ENCODE data around the gene PFN1. TPM values are rescaled to one million over a fixed set of nuclear protein-coding genes. Genes with fewer than 3 reads are reported as not detected.

PFN1 gene
- total and polyA plus RNA-seq, 7 experiments from 2014 or later, result 430 to 2,132 (median 726) TPM

GRCh38 chr17:4945944-4946280 is 2.4 kb downstream of the PFN1 start:
- H3K36me3 Mint-ChIP-seq, result peaks cover 5 to 62% (median 37%) of the 10 kb centered on the region in 5 donors
- ATAC-seq, result no peak
- Histone ChIP-seq H3K4me3 (ENCODE audit: low read length) (peak overlapping the region; percentile 98), H3K36me3 (ENCODE audit: control insufficient read depth in 2 of 3, insufficient read depth in 3 of 3, low read length in 3 of 3) (peaks cover 14 to 46% (median 16%) of the 10 kb centered on the region in 3 experiments), H3K4me1 (ENCODE audit: control insufficient read depth in 2 of 2, insufficient read depth in 2 of 2, low read length in 2 of 2) (peaks cover 51 to 57% of the 10 kb centered on the region in 2 donors), H3K27ac (ENCODE audit: low read depth, low read length) (peak overlapping the region; percentile 89), H3K27me3 (ENCODE audit: control insufficient read depth in 2 of 2, insufficient read depth in 2 of 2, low read length in 2 of 2) (no peaks in the 10 kb centered on the region), H3K9me3 (ENCODE audit: control insufficient read depth in 2 of 3, low read length in 3 of 3) (no peaks in the 10 kb centered on the region)
- intact Hi-C loops (cut with micrococcal nuclease), result loop anchor here (2.0 to 10.0 kb wide), 5 partner anchors 113 to 1709 kb away; partner anchors contain the start of genes MINK1 (in 2 of the 2), ZNF594 (in 2 of the 2), C17orf100 (in 1 of the 2) and MED31 (in 1 of the 2)
- peak overlapping the region in 8 of 9 donors; percentile 92 to 98 (median 94) for H3K27ac Mint-ChIP-seq
- ChIA-PET CTCF (interaction anchor here (0.6 to 2.1 kb wide), 2 partner anchors 21 to 46 kb away, joined by 3 to 9 read pairs; partner anchors contain the start of gene SPAG7), POLR2A (interaction anchor here (0.5 to 13.0 kb wide), 11 partner anchors 22 to 304 kb away, joined by 3 to 278 read pairs (median 4); partner anchors contain the start of genes C17orf107, CAMTA2, INCA1 and KIF1C)
- H3K9me3 Mint-ChIP-seq, result peaks cover 0 to 6% (median 0%) of the 10 kb centered on the region in 11 donors
- H3K4me1 Mint-ChIP-seq, result peaks cover 63 to 70% (median 64%) of the 10 kb centered on the region in 7 donors
- peaks cover 0 to 2% (median 0%) of the 10 kb centered on the region in 5 donors for H3K27me3 Mint-ChIP-seq
- peak overlapping the region; percentile 92 to 100 (median 96) for H3K4me3 Mint-ChIP-seq
- no peak for DNase-seq

DNA sequence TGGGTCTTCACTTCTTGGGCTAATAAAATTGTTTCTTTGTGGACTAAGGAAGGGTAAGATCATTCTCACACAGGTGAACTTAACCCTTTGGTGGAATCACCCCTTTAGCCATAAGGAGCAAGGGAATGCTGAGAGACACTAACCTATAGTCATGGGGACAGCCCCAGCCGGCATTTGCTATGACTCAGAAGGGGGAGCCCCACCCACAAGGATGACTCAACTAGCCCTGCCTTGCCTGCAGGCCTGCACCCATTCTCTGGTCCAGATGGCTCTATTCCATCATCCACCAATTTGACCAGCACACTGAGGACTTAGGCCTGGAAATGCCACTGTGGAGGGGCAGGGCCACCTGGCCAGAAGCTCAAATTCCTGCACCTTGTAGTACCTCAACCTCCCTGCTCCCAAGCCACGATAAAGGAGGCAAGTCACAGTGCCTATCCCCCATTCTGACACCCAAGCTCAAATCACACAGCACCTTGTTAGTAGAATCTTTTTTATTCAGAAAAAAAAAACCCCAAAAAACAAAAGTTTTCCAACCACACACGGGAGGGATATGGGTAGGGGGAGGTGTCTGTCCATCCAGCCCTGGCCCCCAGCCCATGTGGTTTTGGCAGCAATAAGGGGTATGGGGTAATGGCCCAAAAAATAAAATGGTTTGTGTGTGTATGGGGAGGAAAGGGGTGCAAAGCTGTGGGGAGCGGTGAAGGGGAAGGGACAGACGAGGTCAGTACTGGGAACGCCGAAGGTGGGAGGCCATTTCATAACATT is 3.0 kb downstream of the PFN1 start:
- Mint-ChIP-seq H3K36me3 (peaks cover 5 to 65% (median 37%) of the 10 kb centered on the region in 5 donors), H3K27me3 (peaks cover 0 to 2% (median 0%) of the 10 kb centered on the region in 5 donors), H3K27ac (peak overlapping the region; percentile 68 to 98 (median 93)), H3K4me3 (peak overlapping the region; percentile 86 to 100 (median 96)), H3K4me1 (peaks cover 58 to 66% (median 60%) of the 10 kb centered on the region in 7 donors), H3K9me3 (peaks cover 0 to 6% (median 0%) of the 10 kb centered on the region in 11 donors)
- DNase-seq (peak in 3 of 9 donors; percentile 35 to 83 (median 70)), ATAC-seq (peak; percentile 32)
- Histone ChIP-seq H3K9me3 (ENCODE audit: control insufficient read depth in 2 of 3, low read length in 3 of 3) (no peaks in the 10 kb centered on the region), H3K36me3 (ENCODE audit: control insufficient read depth in 2 of 3, insufficient read depth in 3 of 3, low read length in 3 of 3) (peaks cover 14 to 48% (median 16%) of the 10 kb centered on the region in 3 experiments), H3K4me1 (ENCODE audit: control insufficient read depth in 2 of 2, insufficient read depth in 2 of 2, low read length in 2 of 2) (peaks cover 51 to 52% of the 10 kb centered on the region in 2 donors), H3K27me3 (ENCODE audit: control insufficient read depth in 2 of 2, insufficient read depth in 2 of 2, low read length in 2 of 2) (no peaks in the 10 kb centered on the region), H3K27ac (ENCODE audit: low read depth, low read length) (peak overlapping the region; percentile 89), H3K4me3 (ENCODE audit: low read length) (peak overlapping the region; percentile 56)
- intact Hi-C loops (cut with micrococcal nuclease), result loop anchor here (5.0 to 10.0 kb wide), 4 partner anchors 113 to 1709 kb away; partner anchors contain the start of genes ZNF594 (in 2 of the 2), C17orf100 (in 1 of the 2), MED31 (in 1 of the 2) and MINK1 (in 1 of the 2)
- ChIA-PET POLR2A (interaction anchor here (0.5 to 13.0 kb wide), 11 partner anchors 23 to 305 kb away, joined by 3 to 278 read pairs (median 4); partner anchors contain the start of genes C17orf107, CAMTA2, INCA1 and KIF1C), CTCF (interaction anchor here (0.6 to 2.1 kb wide), 2 partner anchors 22 to 46 kb away, joined by 3 to 9 read pairs; partner anchors contain the start of gene SPAG7)

DNA sequence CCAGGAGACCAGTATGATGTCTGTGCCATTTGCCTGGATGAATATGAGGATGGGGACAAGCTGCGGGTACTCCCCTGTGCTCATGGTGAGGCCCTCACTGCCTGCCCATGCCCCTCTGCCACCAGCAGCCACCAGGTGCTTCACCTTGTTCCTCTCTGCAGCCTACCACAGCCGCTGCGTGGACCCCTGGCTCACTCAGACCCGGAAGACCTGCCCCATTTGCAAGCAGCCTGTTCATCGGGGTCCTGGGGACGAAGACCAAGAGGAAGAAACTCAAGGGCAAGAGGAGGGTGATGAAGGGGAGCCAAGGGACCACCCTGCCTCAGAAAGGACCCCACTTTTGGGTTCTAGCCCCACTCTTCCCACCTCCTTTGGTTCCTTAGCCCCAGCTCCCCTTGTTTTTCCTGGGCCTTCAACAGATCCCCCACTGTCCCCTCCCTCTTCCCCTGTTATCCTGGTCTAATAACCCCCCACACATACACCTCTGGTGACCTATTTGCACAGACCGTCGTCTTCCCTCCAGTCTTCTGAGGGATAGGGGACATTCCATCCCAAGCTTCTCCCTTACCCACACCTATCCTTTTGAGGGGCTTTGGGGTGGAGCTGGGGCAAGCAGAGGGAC is 3.7 kb downstream of the PFN1 start:
- Histone ChIP-seq H3K27ac (ENCODE audit: low read depth, low read length) (peak overlapping the region; percentile 89), H3K9me3 (ENCODE audit: control insufficient read depth in 2 of 3, low read length in 3 of 3) (no peaks in the 10 kb centered on the region), H3K4me1 (ENCODE audit: control insufficient read depth in 2 of 2, insufficient read depth in 2 of 2, low read length in 2 of 2) (peaks cover 50 to 51% of the 10 kb centered on the region in 2 donors), H3K4me3 (ENCODE audit: low read length) (peak overlapping the region; percentile 56), H3K27me3 (ENCODE audit: control insufficient read depth in 2 of 2, insufficient read depth in 2 of 2, low read length in 2 of 2) (no peaks in the 10 kb centered on the region), H3K36me3 (ENCODE audit: control insufficient read depth in 2 of 3, insufficient read depth in 3 of 3, low read length in 3 of 3) (peaks cover 14 to 50% (median 16%) of the 10 kb centered on the region in 3 experiments)
- H3K9me3 Mint-ChIP-seq, result peaks cover 0 to 6% (median 0%) of the 10 kb centered on the region in 11 donors
- H3K4me3 Mint-ChIP-seq, result peak overlapping the region; percentile 86 to 100 (median 96)
- POLR2A ChIA-PET, result interaction anchor here (0.6 to 13.0 kb wide), 7 partner anchors 9 to 53 kb away, joined by 3 to 278 read pairs (median 5); partner anchors contain the start of genes INCA1, KIF1C and SPAG7
- CTCF ChIA-PET, result interaction anchor here (0.7 to 2.1 kb wide), 2 partner anchors 23 to 45 kb away, joined by 3 to 9 read pairs; partner anchors contain the start of gene SPAG7
- peaks cover 55 to 68% (median 62%) of the 10 kb centered on the region in 7 donors for H3K4me1 Mint-ChIP-seq
- DNase-seq, result no peak
- peak overlapping the region; percentile 68 to 98 (median 93) for H3K27ac Mint-ChIP-seq
- peaks cover 0 to 2% (median 0%) of the 10 kb centered on the region in 5 donors for H3K27me3 Mint-ChIP-seq
- ATAC-seq, result no peak
- H3K36me3 Mint-ChIP-seq, result peaks cover 5 to 65% (median 42%) of the 10 kb centered on the region in 5 donors
- intact Hi-C loops (cut with micrococcal nuclease), result loop anchor here (1.0 to 10.0 kb wide), 5 partner anchors 23 to 1710 kb away; partner anchors contain the start of genes ZNF594 (in 2 of the 2), C17orf100 (in 1 of the 2), MED31 (in 1 of the 2) and MINK1 (in 1 of the 2)

- Histone ChIP-seq H3K27me3 (ENCODE audit: control insufficient read depth in 2 of 2, insufficient read depth in 2 of 2, low read length in 2 of 2) (no peaks in the 10 kb centered on the region), H3K27ac (ENCODE audit: low read depth, low read length) (peak overlapping the region; percentile 89), H3K4me3 (ENCODE audit: low read length) (peak overlapping the region; percentile 56), H3K4me1 (ENCODE audit: control insufficient read depth in 2 of 2, insufficient read depth in 2 of 2, low read length in 2 of 2) (peaks cover 51 to 52% of the 10 kb centered on the region in 2 donors), H3K36me3 (ENCODE audit: control insufficient read depth in 2 of 3, insufficient read depth in 3 of 3, low read length in 3 of 3) (peaks cover 14 to 55% (median 16%) of the 10 kb centered on the region in 3 experiments), H3K9me3 (ENCODE audit: control insufficient read depth in 2 of 3, low read length in 3 of 3) (no peaks in the 10 kb centered on the region)
- peak overlapping the region; percentile 68 to 98 (median 93) for H3K27ac Mint-ChIP-seq
- peak overlapping the region; percentile 86 to 100 (median 96) for H3K4me3 Mint-ChIP-seq
- peaks cover 5 to 66% (median 42%) of the 10 kb centered on the region in 5 donors for H3K36me3 Mint-ChIP-seq
- ChIA-PET POLR2A (interaction anchor here (1.0 to 13.0 kb wide), 5 partner anchors 9 to 229 kb away, joined by 3 to 278 read pairs (median 4); partner anchors contain the start of gene SPAG7), CTCF (interaction anchor here (0.6 to 0.7 kb wide), 2 partner anchors 31 to 45 kb away, joined by 3 read pairs; no protein-coding TSS in a partner anchor)
- peaks cover 0 to 2% (median 0%) of the 10 kb centered on the region in 5 donors for H3K27me3 Mint-ChIP-seq
- ATAC-seq, result no peak
- peaks cover 0 to 6% (median 0%) of the 10 kb centered on the region in 11 donors for H3K9me3 Mint-ChIP-seq
- H3K4me1 Mint-ChIP-seq, result peaks cover 57 to 70% (median 64%) of the 10 kb centered on the region in 7 donors
- intact Hi-C loops (cut with micrococcal nuclease), result loop anchor here (1.0 to 10.0 kb wide), 3 partner anchors 23 to 1711 kb away; partner anchors contain the start of genes ZNF594 (in 2 of the 2), C17orf100 (in 1 of the 2), MED31 (in 1 of the 2) and SPAG7 (in 1 of the 2)
- peak in 8 of 9 donors; percentile 52 to 67 (median 61) for DNase-seq
Observed at GRCh38 chr17:4944163-4944553, 4.2 kb downstream of the PFN1 start.

GRCh38 chr17:4942760-4943508 is 5.4 kb downstream of the PFN1 start:
- no peak for ATAC-seq
- CTCF ChIA-PET, result interaction anchor here (0.7 to 1.5 kb wide), 3 partner anchors 9 to 85 kb away, joined by 3 to 5 read pairs (median 3); partner anchors contain the start of gene SPAG7
- Mint-ChIP-seq H3K9me3 (peaks cover 0 to 6% (median 0%) of the 10 kb centered on the region in 11 donors), H3K4me1 (peaks cover 63 to 82% (median 74%) of the 10 kb centered on the region in 7 donors), H3K36me3 (peaks cover 5 to 68% (median 42%) of the 10 kb centered on the region in 5 donors), H3K4me3 (peak overlapping the region; percentile 59 to 100 (median 98)), H3K27ac (peak overlapping the region; percentile 72 to 98 (median 92)), H3K27me3 (peaks cover 0 to 2% (median 0%) of the 10 kb centered on the region in 5 donors)
- Histone ChIP-seq H3K27ac (ENCODE audit: low read depth, low read length) (peak overlapping the region; percentile 89), H3K36me3 (ENCODE audit: control insufficient read depth in 2 of 3, insufficient read depth in 3 of 3, low read length in 3 of 3) (peaks cover 14 to 58% (median 16%) of the 10 kb centered on the region in 3 experiments), H3K27me3 (ENCODE audit: control insufficient read depth in 2 of 2, insufficient read depth in 2 of 2, low read length in 2 of 2) (no peaks in the 10 kb centered on the region), H3K9me3 (ENCODE audit: control insufficient read depth in 2 of 3, low read length in 3 of 3) (no peaks in the 10 kb centered on the region), H3K4me1 (ENCODE audit: control insufficient read depth in 2 of 2, insufficient read depth in 2 of 2, low read length in 2 of 2) (peaks cover 64% of the 10 kb centered on the region in 2 donors), H3K4me3 (ENCODE audit: low read length) (peak overlapping the region; percentile 89)
- intact Hi-C loops (cut with micrococcal nuclease), result loop anchor here (10.0 kb wide), 2 partner anchors 252 to 1712 kb away; partner anchors contain the start of genes ZNF594 (in 2 of the 2), C17orf100 (in 1 of the 2) and MED31 (in 1 of the 2)
- POLR2A ChIA-PET, result interaction anchor here (0.7 to 13.0 kb wide), 8 partner anchors 25 to 1254 kb away, joined by 3 to 278 read pairs (median 3); partner anchors contain the start of genes INCA1, KIF1C, PLD2 and SPAG7
- DNase-seq, result no peak

Data from naive thymus-derived CD4-positive, alpha-beta T cell (primary cell).